MCF 10A (cell line): ENCODE results near the gene STIM1. TPM values are rescaled to one million over a fixed set of nuclear protein-coding genes. Genes with fewer than 3 reads are reported as not detected.

Source experiments
- BruUV-seq: library from RNA; stranded (reverse); fragments of 400-500 nt; replicated peaks from 2 replicates; lab custom pipeline; 2021; lab: Mats Ljungman, UMichigan
- CTCF ChIA-PET: fragments of 300-600 bp; sonication (Branson Sonifier 250); formaldehyde crosslinking; extraction: SDS; loops from one replicate; lab custom pipeline; 2021; ENCODE audit warnings: antibody characterized with exemption, inconsistent platforms; lab: Yijun Ruan, JAX
- POLR2A ChIA-PET: fragments of 300-600, 350-650 bp; sonication (Branson Sonifier 250); formaldehyde crosslinking; extraction: SDS; loops from one replicate; lab custom pipeline; 2020; ENCODE audit warnings: antibody characterized with exemption, inconsistent platforms; lab: Yijun Ruan, JAX
- DNase-seq: peaks from one replicate; pipeline ENCODE4 v3.0.0-alpha.2; 2018; ENCODE audit not compliant: unreplicated experiment
- H3K27ac Mint-ChIP-seq: one replicate; pipeline ENCODE4 v1.8.0; 2022; ENCODE audit warnings: mild to moderate bottlenecking, low read depth, mixed read lengths; ENCODE audit not compliant: unreplicated experiment
- H3K27me3 Mint-ChIP-seq: one replicate; pipeline ENCODE4 v1.8.0; 2022; ENCODE audit warnings: mixed read lengths; ENCODE audit not compliant: insufficient read depth, unreplicated experiment
- H3K36me3 Mint-ChIP-seq: one replicate; pipeline ENCODE4 v1.8.0; 2022; ENCODE audit warnings: mild to moderate bottlenecking, moderate library complexity, mixed read lengths; ENCODE audit not compliant: insufficient read depth, unreplicated experiment
- H3K4me1 Mint-ChIP-seq: one replicate; pipeline ENCODE4 v1.8.0; 2022; ENCODE audit warnings: mixed read lengths; ENCODE audit not compliant: insufficient read depth, unreplicated experiment
- H3K4me3 Mint-ChIP-seq: one replicate; pipeline ENCODE4 v1.8.0; 2022; ENCODE audit warnings: mild to moderate bottlenecking, moderate library complexity, mixed read lengths; ENCODE audit not compliant: unreplicated experiment
- H3K9me3 Mint-ChIP-seq: one replicate; pipeline ENCODE4 v1.8.0; 2022; ENCODE audit warnings: mixed read lengths; ENCODE audit not compliant: unreplicated experiment
- intact Hi-C: fragments of 100-400 bp; cut with micrococcal nuclease; formaldehyde crosslinking; loops from 2 replicates; pipeline ENCODE4 v1.14.1; 2022
- total RNA-seq: library from RNA; stranded (reverse); gene quantifications from 2 replicates; pipeline ENCODE4 v1.2.3, GENCODE V29; 2022
- TF ChIP-seq, protein P1 (sequence below): fragments of 200-600 bp; IDR thresholded peaks from one replicate; pipeline ENCODE4 v1.8.0; 2022; ENCODE audit warnings: antibody characterized with exemption, mild to moderate bottlenecking; ENCODE audit not compliant: unreplicated experiment

Gene STIM1
- total RNA-seq, 1 experiment from 2014 or later: 41.2 TPM

DNA sequence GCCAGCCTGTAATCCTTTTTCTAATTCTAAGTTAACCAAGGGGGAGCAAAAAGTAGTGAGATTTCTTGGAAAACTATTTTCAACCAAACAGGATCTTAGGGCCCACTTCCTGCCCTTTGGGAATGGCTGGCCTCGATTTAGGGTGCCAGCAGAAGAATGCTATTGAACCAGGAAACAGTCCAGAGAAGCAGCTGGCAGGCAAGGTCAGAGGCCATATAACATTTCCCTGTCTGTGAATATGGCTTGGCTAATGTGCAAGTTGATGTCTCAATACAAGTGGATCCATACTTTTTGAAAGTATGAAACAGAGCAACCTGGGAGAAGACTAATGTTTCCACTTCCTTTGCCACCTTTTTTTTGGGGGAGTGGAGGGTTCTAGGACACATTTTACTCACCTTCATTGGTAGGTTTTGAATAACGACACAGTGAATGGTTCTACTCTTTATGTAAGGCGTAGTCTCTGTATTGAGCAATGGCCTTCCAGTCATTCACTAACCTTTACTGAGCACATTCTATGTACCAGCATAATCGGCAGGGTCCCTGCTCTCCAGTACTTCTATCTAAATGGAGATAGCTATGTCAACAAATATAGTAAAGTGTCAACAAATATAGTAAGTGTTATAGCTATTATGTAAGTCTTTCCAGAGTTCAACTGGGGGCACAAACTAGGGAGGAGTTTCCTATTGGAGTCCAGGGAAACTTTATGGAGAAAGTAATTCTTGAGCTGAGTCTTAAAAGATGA, 204.9 kb downstream of the STIM1 start:
- TF ChIP-seq, protein P1, sequence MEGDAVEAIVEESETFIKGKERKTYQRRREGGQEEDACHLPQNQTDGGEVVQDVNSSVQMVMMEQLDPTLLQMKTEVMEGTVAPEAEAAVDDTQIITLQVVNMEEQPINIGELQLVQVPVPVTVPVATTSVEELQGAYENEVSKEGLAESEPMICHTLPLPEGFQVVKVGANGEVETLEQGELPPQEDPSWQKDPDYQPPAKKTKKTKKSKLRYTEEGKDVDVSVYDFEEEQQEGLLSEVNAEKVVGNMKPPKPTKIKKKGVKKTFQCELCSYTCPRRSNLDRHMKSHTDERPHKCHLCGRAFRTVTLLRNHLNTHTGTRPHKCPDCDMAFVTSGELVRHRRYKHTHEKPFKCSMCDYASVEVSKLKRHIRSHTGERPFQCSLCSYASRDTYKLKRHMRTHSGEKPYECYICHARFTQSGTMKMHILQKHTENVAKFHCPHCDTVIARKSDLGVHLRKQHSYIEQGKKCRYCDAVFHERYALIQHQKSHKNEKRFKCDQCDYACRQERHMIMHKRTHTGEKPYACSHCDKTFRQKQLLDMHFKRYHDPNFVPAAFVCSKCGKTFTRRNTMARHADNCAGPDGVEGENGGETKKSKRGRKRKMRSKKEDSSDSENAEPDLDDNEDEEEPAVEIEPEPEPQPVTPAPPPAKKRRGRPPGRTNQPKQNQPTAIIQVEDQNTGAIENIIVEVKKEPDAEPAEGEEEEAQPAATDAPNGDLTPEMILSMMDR: no peak
- no peaks in the 10 kb centered on the region for H3K27me3 Mint-ChIP-seq
- H3K36me3 Mint-ChIP-seq: peaks cover 6% of the 10 kb centered on the region
- BruUV-seq: no TSS peak
- DNase-seq: no peak
- ChIA-PET POLR2A (interaction anchor here (1.1 to 1.6 kb wide), 2 partner anchors 13 to 16 kb away, joined by 3 to 5 read pairs; no protein-coding TSS in a partner anchor), CTCF (interaction anchor here (0.6 to 8.2 kb wide), 13 partner anchors 9 to 218 kb away, joined by 3 to 77 read pairs (median 4); partner anchors contain the start of gene STIM1)
- H3K9me3 Mint-ChIP-seq: no peaks in the 10 kb centered on the region
- no peak overlapping the region for H3K27ac Mint-ChIP-seq
- intact Hi-C loops: no loop called here
- H3K4me3 Mint-ChIP-seq: no peak overlapping the region
- no peaks in the 10 kb centered on the region for H3K4me1 Mint-ChIP-seq

- Mint-ChIP-seq H3K36me3 (peaks cover 4% of the 10 kb centered on the region), H3K4me1 (no peaks in the 10 kb centered on the region), H3K4me3 (no peak overlapping the region), H3K9me3 (no peaks in the 10 kb centered on the region), H3K27ac (no peak overlapping the region), H3K27me3 (no peaks in the 10 kb centered on the region)
- no TSS peak for BruUV-seq
- TF ChIP-seq, protein P1: no peak
- CTCF ChIA-PET: interaction anchor here (0.6 to 15.6 kb wide), 10 partner anchors 8 to 233 kb away, joined by 3 to 1105 read pairs (median 4); partner anchors contain the start of genes RHOG and STIM1
- POLR2A ChIA-PET: interaction anchor here (0.7 kb wide), 1 partner anchor 22 kb away, joined by 3 read pairs; no protein-coding TSS in a partner anchor
- no peak for DNase-seq
- intact Hi-C loops: no loop called here
Observed at GRCh38 chr11:4061700-4062099, 206.2 kb downstream of the STIM1 start.

DNA sequence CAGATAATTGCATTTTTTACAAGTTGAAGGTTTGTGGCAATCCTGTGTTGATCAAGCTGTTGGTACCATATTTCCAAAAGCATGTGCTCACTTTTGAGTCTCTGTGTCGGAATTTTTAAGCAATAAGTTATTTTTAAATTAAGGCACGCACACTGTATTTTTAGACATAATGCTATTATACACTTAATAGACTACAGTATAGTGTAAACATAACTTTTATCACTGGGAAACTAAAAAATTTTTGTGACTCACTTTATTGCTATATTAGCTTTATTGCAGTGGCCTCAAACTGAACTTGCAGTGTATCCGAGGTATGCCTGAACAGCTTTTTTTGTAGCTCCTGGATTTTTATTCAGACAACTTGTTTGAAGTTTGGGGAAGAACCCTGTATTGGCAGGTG, 207.9 kb downstream of the STIM1 start:
- intact Hi-C loops: no loop called here
- no peaks in the 10 kb centered on the region for H3K9me3 Mint-ChIP-seq
- no peaks in the 10 kb centered on the region for H3K27me3 Mint-ChIP-seq
- TF ChIP-seq, protein P1: no peak
- DNase-seq: no peak
- H3K4me1 Mint-ChIP-seq: no peaks in the 10 kb centered on the region
- POLR2A ChIA-PET: interaction anchor here (1.2 kb wide), 1 partner anchor 37 kb away, joined by 3 read pairs; no protein-coding TSS in a partner anchor
- BruUV-seq: no TSS peak
- no peaks in the 10 kb centered on the region for H3K36me3 Mint-ChIP-seq
- H3K4me3 Mint-ChIP-seq: no peak overlapping the region
- CTCF ChIA-PET: interaction anchor here (1.1 to 15.6 kb wide), 5 partner anchors 10 to 217 kb away, joined by 4 to 1105 read pairs (median 4); partner anchors contain the start of genes RHOG and STIM1
- no peak overlapping the region for H3K27ac Mint-ChIP-seq

- DNase-seq: no peak
- Mint-ChIP-seq H3K4me1 (no peaks in the 10 kb centered on the region), H3K27ac (no peak overlapping the region), H3K9me3 (no peaks in the 10 kb centered on the region), H3K4me3 (no peak overlapping the region), H3K36me3 (no peaks in the 10 kb centered on the region), H3K27me3 (no peaks in the 10 kb centered on the region)
- BruUV-seq: no TSS peak
- TF ChIP-seq, protein P1: no peak
- intact Hi-C loops: no loop called here
- ChIA-PET POLR2A (interaction anchor here (1.2 kb wide), 1 partner anchor 36 kb away, joined by 3 read pairs; no protein-coding TSS in a partner anchor), CTCF (interaction anchor here (0.5 to 15.6 kb wide), 8 partner anchors 8 to 218 kb away, joined by 3 to 1105 read pairs (median 4); partner anchors contain the start of genes RHOG and STIM1)
Observed at GRCh38 chr11:4064278-4064955, 209.0 kb downstream of the STIM1 start.
